ENCODE measurements around the gene CDK5R1. TPM values are rescaled to one million over a fixed set of nuclear protein-coding genes. Genes with fewer than 3 reads are reported as not detected.

Gene CDK5R1
- total and polyA plus RNA-seq, 8 donors: 0.37 to 2.6 (median 1.8) TPM; not detected in 2

DNA sequence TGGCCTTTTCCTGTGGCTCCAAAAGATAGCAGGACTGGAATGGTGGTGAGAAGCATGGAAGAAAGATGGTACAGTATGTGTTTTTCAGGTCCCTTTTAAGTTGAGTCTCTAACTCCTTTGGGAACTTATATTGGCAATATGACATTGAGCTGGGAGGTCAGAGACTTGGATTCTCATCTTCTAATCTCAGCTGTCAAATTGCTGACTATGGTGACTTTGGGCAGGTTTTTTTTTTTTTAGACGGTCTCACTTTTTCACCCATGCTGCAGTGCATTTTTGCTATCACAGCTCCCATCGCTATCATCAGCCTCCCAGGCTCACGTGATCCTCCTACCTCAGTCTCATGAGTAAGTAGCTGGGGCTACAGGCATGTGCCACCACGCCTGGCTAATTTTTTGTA lies 15.1 kb upstream of the CDK5R1 start:
- 96 to 100% (median 97%) methylated on average over 4 of the region's 4 CpGs for WGBS, 5 donors
- Histone ChIP-seq H3K27ac (no peak overlapping the region), H3K9me3 (no peaks in the 10 kb centered on the region), H3K4me3 (no peak overlapping the region), H3K27me3 (no peaks in the 10 kb centered on the region), H3K4me1 (no peaks in the 10 kb centered on the region), H3K36me3 (peaks cover 77 to 100% (median 100%) of the 10 kb centered on the region in 4 donors)
- TF ChIP-seq, protein P1, sequence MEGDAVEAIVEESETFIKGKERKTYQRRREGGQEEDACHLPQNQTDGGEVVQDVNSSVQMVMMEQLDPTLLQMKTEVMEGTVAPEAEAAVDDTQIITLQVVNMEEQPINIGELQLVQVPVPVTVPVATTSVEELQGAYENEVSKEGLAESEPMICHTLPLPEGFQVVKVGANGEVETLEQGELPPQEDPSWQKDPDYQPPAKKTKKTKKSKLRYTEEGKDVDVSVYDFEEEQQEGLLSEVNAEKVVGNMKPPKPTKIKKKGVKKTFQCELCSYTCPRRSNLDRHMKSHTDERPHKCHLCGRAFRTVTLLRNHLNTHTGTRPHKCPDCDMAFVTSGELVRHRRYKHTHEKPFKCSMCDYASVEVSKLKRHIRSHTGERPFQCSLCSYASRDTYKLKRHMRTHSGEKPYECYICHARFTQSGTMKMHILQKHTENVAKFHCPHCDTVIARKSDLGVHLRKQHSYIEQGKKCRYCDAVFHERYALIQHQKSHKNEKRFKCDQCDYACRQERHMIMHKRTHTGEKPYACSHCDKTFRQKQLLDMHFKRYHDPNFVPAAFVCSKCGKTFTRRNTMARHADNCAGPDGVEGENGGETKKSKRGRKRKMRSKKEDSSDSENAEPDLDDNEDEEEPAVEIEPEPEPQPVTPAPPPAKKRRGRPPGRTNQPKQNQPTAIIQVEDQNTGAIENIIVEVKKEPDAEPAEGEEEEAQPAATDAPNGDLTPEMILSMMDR (IDR thresholded peaks at IDR 0.05): no peak
- no peak for TF ChIP-seq POLR2A (IDR thresholded peaks at IDR 0.05)
- TF ChIP-seq EP300 (IDR thresholded peaks at IDR 0.05): no peak
- TF ChIP-seq POLR2AphosphoS5 (IDR thresholded peaks at IDR 0.05): no peak
- DNase-seq: no peak
- intact Hi-C loops (cut with DNase I; ENCODE audit: low total_unique reads): no loop called here

DNA sequence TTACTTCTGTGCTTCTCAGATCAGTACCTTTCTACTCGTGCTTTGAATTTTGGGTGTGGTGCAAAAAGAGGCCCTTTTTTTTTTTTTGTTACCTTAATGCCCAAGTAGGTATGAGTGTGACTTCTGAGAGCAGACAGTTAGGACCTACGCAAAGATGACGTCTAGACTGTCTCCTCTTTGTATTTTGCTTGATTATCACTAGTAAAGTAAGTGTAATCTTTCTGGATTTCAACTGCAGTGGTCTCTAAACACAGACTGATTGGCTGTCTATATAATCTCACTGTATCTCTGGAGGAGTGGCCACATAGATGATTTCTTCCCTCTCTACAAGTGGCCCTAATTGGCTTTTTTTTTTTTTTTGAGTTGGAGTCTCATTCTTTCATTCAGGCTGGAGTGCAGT lies 11.5 kb upstream of the CDK5R1 start:
- intact Hi-C loops (cut with DNase I; ENCODE audit: low total_unique reads): no loop called here
- H3K27ac ChIP-seq: no peak overlapping the region
- 86 to 92% (median 90%) methylated on average over 3 of the region's 3 CpGs for WGBS, 5 donors
- no peak for DNase-seq
- H3K36me3 ChIP-seq: peaks cover 92 to 100% (median 100%) of the 10 kb centered on the region in 4 donors
- no peak overlapping the region for H3K4me3 ChIP-seq
- H3K9me3 ChIP-seq: no peaks in the 10 kb centered on the region
- no peak for TF ChIP-seq POLR2A (IDR thresholded peaks at IDR 0.05)
- TF ChIP-seq EP300 (IDR thresholded peaks at IDR 0.05): no peak
- TF ChIP-seq, protein P1 (IDR thresholded peaks at IDR 0.05): no peak
- no peak for TF ChIP-seq POLR2AphosphoS5 (IDR thresholded peaks at IDR 0.05)
- H3K27me3 ChIP-seq: no peaks in the 10 kb centered on the region
- no peaks in the 10 kb centered on the region for H3K4me1 ChIP-seq

DNA sequence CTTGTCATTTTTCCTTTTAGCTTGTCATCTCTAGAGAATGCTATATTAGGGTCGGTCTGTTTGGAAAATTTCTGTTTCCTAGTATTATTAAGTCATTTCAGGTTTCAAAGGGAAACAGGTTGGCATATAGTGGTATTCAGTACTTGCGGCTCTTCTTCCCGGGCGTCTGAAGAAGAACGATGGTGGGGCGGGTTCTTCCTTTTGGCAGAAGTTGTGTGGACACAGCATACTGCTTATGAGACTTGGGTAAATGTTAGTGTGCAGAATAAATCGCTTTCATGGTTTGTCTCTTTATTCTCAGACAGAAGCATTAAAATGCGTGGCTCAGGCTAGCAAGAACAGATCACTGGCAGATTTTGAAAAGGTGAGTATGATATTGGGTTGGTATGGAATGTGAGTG lies 9.6 kb upstream of the CDK5R1 start:
- H3K36me3 ChIP-seq: peaks cover 90 to 100% (median 100%) of the 10 kb centered on the region in 4 donors
- no peak for DNase-seq
- WGBS, 5 donors: 92 to 96% (median 94%) methylated on average over 8 of the region's 8 CpGs
- intact Hi-C loops (cut with DNase I; ENCODE audit: low total_unique reads): no loop called here
- H3K4me1 ChIP-seq: no peaks in the 10 kb centered on the region
- H3K27ac ChIP-seq: no peak overlapping the region
- TF ChIP-seq, protein P1 (IDR thresholded peaks at IDR 0.05): no peak
- no peak for TF ChIP-seq POLR2AphosphoS5 (IDR thresholded peaks at IDR 0.05)
- TF ChIP-seq POLR2A (IDR thresholded peaks at IDR 0.05): no peak
- no peak for TF ChIP-seq EP300 (IDR thresholded peaks at IDR 0.05)
- H3K27me3 ChIP-seq: no peaks in the 10 kb centered on the region
- no peak overlapping the region for H3K4me3 ChIP-seq
- H3K9me3 ChIP-seq: no peaks in the 10 kb centered on the region

DNA sequence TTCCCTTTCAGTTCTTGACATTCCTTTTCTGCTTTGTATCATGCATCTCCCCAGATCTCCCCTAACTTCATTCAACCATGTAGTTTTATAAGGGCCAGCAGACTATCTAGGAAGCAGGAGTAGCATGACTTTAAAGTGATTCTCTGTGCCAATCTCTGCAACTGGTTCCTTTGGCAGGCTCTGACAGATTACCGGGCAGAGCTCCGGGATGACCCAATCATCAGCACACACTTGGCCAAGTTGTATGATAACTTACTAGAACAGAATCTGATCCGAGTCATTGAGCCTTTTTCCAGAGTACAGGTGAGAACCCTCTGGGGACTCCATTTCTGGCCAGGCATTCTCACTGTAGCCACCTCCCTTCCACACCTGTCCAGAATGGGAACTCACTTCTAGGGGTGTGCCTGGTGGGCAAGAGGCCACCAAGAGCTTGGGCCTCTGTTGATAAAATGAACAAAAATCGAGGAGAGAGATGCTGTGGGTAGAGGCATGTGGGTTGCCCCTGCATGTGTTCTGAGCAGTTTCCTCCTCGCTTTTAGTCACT lies 7.6 kb upstream of the CDK5R1 start:
- intact Hi-C loops (cut with DNase I; ENCODE audit: low total_unique reads): no loop called here
- H3K9me3 ChIP-seq: no peaks in the 10 kb centered on the region

DNA sequence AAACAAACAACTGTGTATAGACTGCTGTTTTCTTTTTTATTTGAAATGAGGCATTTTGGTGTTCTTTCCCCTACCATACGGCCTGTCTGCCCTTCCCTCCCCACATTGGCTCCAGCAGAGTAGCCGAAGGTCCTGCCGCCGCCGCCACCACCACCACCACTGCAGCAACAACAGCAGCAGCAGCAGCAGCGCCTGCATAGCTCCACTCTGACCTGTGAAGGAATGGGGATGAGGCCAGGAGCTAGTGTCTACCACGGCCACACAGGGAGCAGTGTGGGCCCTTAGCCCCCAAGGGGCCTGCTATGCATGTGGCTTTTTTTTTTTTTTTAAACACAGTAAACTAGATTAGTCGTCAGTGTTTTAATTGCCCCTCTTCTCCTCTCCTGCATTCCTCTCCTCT lies 5.6 kb upstream of the CDK5R1 start:
- no peaks in the 10 kb centered on the region for H3K9me3 ChIP-seq
- WGBS, 5 donors: 82 to 90% (median 85%) methylated on average over 8 of the region's 8 CpGs
- TF ChIP-seq EP300 (IDR thresholded peaks at IDR 0.05) (no peak), POLR2A (IDR thresholded peaks at IDR 0.05) (no peak), POLR2AphosphoS5 (IDR thresholded peaks at IDR 0.05) (no peak)
- TF ChIP-seq, protein P1 (IDR thresholded peaks at IDR 0.05): no peak
- H3K27me3 ChIP-seq: no peaks in the 10 kb centered on the region
- no peak overlapping the region for H3K27ac ChIP-seq
- intact Hi-C loops (cut with DNase I; ENCODE audit: low total_unique reads): no loop called here
- peaks cover 15 to 33% (median 24%) of the 10 kb centered on the region in 4 donors for H3K4me1 ChIP-seq
- H3K4me3 ChIP-seq: no peak overlapping the region
- peaks cover 56 to 67% (median 65%) of the 10 kb centered on the region in 4 donors for H3K36me3 ChIP-seq
- no peak for DNase-seq

More for the DNA sequence above, 7.6 kb upstream of the CDK5R1 start:
- Histone ChIP-seq H3K4me3 (no peak overlapping the region), H3K27ac (no peak overlapping the region), H3K36me3 (peaks cover 74 to 87% (median 85%) of the 10 kb centered on the region in 4 donors), H3K4me1 (peaks cover 8 to 17% (median 14%) of the 10 kb centered on the region in 4 donors), H3K27me3 (no peaks in the 10 kb centered on the region)
- no peak for TF ChIP-seq POLR2A (IDR thresholded peaks at IDR 0.05)
- DNase-seq: no peak
- 83 to 93% (median 88%) methylated on average over 5 of the region's 5 CpGs for WGBS, 5 donors

Measured in stomach (tissue), 9 donors.